ENCODE measurements around the gene FAM53A. TPM values are rescaled to one million over a fixed set of nuclear protein-coding genes. Genes with fewer than 3 reads are reported as not detected.

Gene FAM53A
- total and polyA plus RNA-seq, 2 of the 13 experiments (the other 11 are each of a cell fraction or from before 2014, with no cell fraction given), result 0.48 to 1.1 TPM

GRCh38 chr4:1712216-1713002, 28.3 kb upstream of the FAM53A start, which contains the start of gene SLBP (continued):
- TF ChIP-seq PRDM15 (CRISPR knock-in tag; IDR thresholded peaks at IDR 0.05), result peak; percentile 76
- TF ChIP-seq ZNF616 (CRISPR knock-in tag; IDR thresholded peaks at IDR 0.05; ENCODE audit: low read depth), result peak; percentile 97
- TF ChIP-seq HDAC1 (CRISPR knock-in tag; IDR thresholded peaks at IDR 0.05), result peak; percentile 98
- peak; percentile 78; the same call in 1 of the 2 replicates for TF ChIP-seq ZNF740 (CRISPR knock-in tag; IDR thresholded peaks at IDR 0.05)
- no peak for TF ChIP-seq HMG20A (CRISPR knock-in tag; IDR thresholded peaks at IDR 0.05; ENCODE audit: borderline replicate concordance)
- peak; percentile 99 for TF ChIP-seq MXD1 (CRISPR knock-in tag; IDR thresholded peaks at IDR 0.05)
- TF ChIP-seq ZFP37 (CRISPR knock-in tag; IDR thresholded peaks at IDR 0.05; ENCODE audit: borderline replicate concordance), result peak; percentile 97; the same call in 1 of the 2 replicates
- no peak for TF ChIP-seq HNRNPUL1 (IDR thresholded peaks at IDR 0.05; ENCODE audit: low read depth, low read length)
- peak; percentile 62; the same call in 1 of the 2 replicates for TF ChIP-seq HNF1B (CRISPR knock-in tag; IDR thresholded peaks at IDR 0.05)
- TF ChIP-seq ZNF253 (CRISPR knock-in tag; IDR thresholded peaks at IDR 0.05; ENCODE audit: borderline replicate concordance), result peak; percentile 97
- TF ChIP-seq, protein P1, sequence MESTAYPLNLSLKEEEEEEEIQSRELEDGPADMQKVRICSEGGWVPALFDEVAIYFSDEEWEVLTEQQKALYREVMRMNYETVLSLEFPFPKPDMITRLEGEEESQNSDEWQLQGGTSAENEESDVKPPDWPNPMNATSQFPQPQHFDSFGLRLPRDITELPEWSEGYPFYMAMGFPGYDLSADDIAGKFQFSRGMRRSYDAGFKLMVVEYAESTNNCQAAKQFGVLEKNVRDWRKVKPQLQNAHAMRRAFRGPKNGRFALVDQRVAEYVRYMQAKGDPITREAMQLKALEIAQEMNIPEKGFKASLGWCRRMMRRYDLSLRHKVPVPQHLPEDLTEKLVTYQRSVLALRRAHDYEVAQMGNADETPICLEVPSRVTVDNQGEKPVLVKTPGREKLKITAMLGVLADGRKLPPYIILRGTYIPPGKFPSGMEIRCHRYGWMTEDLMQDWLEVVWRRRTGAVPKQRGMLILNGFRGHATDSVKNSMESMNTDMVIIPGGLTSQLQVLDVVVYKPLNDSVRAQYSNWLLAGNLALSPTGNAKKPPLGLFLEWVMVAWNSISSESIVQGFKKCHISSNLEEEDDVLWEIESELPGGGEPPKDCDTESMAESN (CRISPR knock-in tag; conservative IDR thresholded peaks at IDR 0.05), result peak; percentile 98
- TF ChIP-seq ZNF672 (CRISPR knock-in tag; IDR thresholded peaks at IDR 0.05), result 0 out of 2 replicates have a peak, but pooled peaks have one; percentile 50
- no peak for TF ChIP-seq ZNF33A (CRISPR knock-in tag; IDR thresholded peaks at IDR 0.05; ENCODE audit: borderline replicate concordance)
- peak; percentile 98; the same call in 1 of the 2 replicates for TF ChIP-seq FOXC1 (CRISPR knock-in tag; IDR thresholded peaks at IDR 0.05; ENCODE audit: borderline replicate concordance)
- no peak for TF ChIP-seq MTF2 (CRISPR knock-in tag; IDR thresholded peaks at IDR 0.05; ENCODE audit: borderline replicate concordance)
- no peak for TF ChIP-seq ZNF567 (CRISPR knock-in tag; IDR thresholded peaks at IDR 0.05; ENCODE audit: borderline replicate concordance)
- peak; percentile 88; the same call in 2 of the 3 replicates for TF ChIP-seq MXI1 (IDR thresholded peaks at IDR 0.05; ENCODE audit: borderline replicate concordance, low read depth, low read length)
- TF ChIP-seq POLR2G (IDR thresholded peaks at IDR 0.05; ENCODE audit: low read depth, low read length), result peak; percentile 51
- TF ChIP-seq REL (CRISPR knock-in tag; conservative IDR thresholded peaks at IDR 0.05), result peak; percentile 99
- TF ChIP-seq, protein P2, sequence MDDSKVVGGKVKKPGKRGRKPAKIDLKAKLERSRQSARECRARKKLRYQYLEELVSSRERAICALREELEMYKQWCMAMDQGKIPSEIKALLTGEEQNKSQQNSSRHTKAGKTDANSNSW (CRISPR knock-in tag; IDR thresholded peaks at IDR 0.05; ENCODE audit: borderline replicate concordance), result peak; percentile 81; the same call in 1 of the 2 replicates

Measured in HepG2 (cell line).